GM12872 (cell line): Measurements from ENCODE around the gene ZBTB11.

Experiments
- TF ChIP-seq, protein P1 (sequence below): IDR thresholded peaks from 3 replicates; pipeline ENCODE4 v1.5.1; 2011; ENCODE audit warnings: low read depth, mild to moderate bottlenecking, low read length, moderate library complexity; ENCODE audit not compliant: insufficient read depth

Gene ZBTB11

DNA sequence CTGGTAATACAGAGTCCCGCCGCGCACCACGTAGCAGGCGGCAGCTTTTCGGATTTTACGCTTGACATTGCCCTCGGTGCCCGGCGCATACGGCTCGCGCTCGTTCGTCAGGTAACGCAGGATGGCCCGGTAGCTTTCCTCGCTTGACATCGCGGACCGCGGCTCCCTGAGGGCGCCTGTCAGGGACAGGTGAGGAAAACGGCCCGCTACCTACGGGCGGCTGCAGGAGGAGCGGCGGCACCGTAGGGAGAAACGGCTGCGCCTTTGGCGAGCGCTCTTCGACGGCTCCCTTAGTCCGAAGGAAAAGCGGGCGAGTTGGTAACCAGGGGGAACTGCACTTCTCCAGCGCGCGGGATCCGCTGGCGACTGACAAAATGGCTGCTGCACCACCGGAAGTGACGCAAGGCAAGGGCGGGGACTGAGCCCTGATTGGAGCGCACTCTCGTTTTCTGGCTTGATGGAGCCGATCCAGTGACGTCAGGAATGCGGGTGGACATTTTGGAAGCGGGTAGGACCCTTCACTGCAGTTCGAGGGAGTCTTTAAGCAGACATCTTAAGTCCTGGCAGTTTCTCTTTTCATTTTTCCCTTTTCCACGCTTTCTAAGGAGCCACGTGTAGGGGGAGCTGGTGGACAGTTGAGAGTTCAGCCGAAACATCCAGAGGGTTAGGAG is at the start of gene ZBTB11:
Gene ZBTB11, minus strand, starts transcription at position 368 of the 671 bp plus-strand sequence. Its CDS starts 218 bp downstream, at position 150.
- TF ChIP-seq, protein P1, sequence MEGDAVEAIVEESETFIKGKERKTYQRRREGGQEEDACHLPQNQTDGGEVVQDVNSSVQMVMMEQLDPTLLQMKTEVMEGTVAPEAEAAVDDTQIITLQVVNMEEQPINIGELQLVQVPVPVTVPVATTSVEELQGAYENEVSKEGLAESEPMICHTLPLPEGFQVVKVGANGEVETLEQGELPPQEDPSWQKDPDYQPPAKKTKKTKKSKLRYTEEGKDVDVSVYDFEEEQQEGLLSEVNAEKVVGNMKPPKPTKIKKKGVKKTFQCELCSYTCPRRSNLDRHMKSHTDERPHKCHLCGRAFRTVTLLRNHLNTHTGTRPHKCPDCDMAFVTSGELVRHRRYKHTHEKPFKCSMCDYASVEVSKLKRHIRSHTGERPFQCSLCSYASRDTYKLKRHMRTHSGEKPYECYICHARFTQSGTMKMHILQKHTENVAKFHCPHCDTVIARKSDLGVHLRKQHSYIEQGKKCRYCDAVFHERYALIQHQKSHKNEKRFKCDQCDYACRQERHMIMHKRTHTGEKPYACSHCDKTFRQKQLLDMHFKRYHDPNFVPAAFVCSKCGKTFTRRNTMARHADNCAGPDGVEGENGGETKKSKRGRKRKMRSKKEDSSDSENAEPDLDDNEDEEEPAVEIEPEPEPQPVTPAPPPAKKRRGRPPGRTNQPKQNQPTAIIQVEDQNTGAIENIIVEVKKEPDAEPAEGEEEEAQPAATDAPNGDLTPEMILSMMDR = 0 out of 3 replicates have a peak, but pooled peaks have one; percentile 20

DNA sequence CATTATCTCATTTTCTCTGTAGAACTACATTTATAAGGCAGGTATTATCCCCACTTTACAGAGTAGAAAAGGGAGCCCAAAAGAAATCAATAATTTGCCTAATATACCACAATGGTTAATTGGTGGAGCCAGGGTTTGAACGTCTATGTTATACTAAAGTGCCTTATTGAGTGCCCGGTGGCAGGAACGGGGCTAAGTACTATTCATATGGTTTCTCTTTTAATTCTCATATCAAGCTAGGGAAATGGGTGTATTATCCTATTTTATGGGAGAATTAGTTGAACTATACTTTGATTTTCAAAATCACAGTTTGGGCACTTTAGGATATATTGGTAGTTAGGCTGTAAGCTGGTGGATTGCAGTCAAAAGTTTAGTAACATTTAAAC is 49.0 kb upstream of the ZBTB11 start:
- TF ChIP-seq, protein P1 = no peak

- TF ChIP-seq, protein P1 = no peak
Measured at GRCh38 chr3:101725194-101725889, 48.4 kb upstream of the ZBTB11 start.

- TF ChIP-seq, protein P1 = no peak
Measured at GRCh38 chr3:101724329-101725193, 47.6 kb upstream of the ZBTB11 start, which contains the start of gene CEP97. Gene CEP97 (plus strand): TSS chr3:101724614. CDS start chr3:101724677, 63 bp downstream.

DNA sequence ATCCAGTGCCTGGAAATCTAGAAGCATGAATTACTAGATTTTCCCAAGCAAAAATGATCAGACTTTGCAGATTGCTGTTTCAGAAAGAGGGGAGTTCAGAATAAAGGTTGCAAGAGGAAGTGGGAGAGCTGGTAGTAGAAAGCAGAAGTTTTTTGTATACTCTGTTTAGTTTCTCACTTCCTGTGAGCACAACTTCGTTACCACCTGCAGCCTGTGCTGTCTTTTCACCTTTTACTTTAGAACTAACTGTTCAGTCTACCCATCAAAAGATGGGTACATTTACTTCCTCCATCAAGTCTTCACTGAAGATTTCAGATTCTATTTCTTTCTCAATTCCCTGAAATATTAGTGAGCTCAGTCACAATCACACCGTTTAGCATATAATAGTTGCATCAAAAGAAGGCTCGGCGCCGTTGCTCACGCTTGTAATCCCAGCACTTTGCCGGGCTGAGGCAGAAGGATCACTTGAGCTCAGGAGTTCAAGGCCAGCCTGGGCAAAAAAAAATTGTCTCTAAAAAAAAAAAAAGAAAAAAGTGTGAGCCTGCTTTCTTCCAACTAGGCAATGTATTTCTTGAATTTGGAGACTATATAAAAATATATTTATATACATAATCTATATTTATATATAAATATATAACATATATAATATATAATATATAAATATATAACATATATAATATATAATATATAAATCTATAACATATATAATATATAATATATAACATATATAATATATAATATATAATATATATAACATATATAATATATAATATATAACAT is 45.7 kb upstream of the ZBTB11 start:
- TF ChIP-seq, protein P1 = no peak

DNA sequence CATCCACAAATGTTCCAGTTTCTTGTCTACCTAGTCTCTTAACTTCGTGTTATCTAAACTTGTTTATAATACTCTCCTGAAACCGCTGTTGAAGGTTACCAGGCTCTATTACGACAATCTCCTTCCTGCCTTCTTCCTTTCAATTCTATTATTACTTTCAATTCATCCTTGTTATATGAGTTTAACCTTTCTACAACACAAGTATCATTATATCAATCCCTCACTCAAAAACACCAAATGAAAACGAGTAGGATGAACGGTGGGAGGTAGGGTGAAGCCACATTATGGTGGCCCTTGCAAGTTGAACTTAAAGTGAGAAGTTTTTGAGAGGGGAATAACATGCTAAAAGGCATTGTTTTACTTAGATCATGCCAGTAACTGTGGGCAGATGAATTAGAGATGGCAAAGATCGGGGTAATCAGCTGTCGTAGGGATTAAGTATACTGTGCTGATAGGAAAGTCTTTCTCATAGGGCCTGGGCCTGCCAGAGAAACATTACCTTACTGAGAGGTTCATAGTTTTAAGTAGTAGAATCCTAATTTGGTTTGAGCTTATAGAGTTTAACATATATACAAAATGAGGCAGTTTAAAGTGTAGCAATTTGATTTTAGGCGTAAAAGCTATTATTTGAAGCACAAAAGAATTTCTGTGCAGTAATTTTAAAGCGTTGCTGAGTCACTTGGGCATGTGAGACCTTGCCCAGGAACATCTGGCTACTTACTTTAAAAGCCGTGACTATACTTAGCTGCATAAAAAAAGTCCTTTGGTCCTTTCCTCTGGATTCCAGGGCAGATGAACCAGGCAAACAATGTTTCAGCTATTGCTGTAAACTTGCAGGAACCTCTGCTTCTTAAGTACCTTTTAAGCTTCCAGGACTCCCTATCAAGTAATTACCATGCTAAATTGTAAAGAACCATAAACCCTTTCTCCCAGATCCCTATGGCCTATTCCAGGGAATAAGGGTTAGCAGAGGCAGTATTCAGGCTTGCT is 44.2 kb upstream of the ZBTB11 start:
- TF ChIP-seq, protein P1 = no peak
